HG03378 (cell line): ENCODE measurements around the gene LY6G5C.
"Not testable (repeated sequence)": the region's sequence is repeated elsewhere in the genome, so short reads cannot be mapped to it uniquely, and the experiment has no call there.

Experiments
- ATAC-seq: cut with Tn5 transposase; IDR thresholded peaks from one replicate; pipeline ENCODE4 v1.9.1; 2021; ENCODE audit warnings: mild to moderate bottlenecking, moderate library complexity; ENCODE audit not compliant: unreplicated experiment

LY6G5C gene

DNA sequence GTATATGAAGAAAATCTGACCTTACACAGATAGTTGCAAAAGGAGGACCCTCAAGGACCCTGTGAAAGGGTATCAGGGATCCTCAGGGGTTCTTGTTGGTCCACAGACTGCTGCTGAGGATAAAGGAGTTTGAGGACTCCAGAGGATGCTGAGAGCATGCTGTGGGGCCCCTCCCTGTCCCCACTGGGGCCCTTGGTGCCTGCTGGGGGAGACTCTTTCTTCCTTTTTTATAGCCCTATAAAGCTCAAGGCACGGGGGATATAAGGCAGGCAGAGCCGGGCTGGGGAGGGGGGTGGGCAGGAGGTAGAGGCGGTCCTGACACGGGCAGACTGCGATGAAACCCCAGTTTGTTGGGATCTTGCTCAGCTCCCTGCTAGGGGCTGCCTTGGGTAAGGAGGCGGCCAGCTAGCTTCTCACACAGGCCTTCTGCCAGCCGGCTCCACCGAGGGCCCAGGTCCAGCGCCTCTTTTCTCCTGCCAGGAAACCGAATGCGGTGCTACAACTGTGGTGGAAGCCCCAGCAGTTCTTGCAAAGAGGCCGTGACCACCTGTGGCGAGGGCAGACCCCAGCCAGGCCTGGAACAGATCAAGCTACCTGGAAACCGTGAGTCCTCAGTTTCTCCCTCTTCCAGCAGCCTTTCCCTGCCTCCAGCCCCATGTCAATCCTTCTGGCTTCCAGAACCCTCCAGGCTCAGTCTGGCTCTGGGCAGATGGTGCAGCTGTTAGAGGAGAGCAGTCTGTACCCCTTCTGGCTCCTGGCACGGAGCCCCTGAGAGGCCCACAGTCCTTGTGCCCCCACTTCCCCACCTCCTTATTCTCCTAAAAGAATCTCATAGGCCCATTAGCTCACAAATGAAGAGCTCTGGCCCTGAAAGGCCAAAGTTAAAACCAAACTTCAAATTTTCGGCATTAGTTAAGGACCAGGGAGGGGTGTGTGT, 34.4 kb upstream of the LY6G5C start, which contains the start of gene LY6G6D:
Gene LY6G6D (plus strand): TSS at position 327 of the 937 bp plus-strand sequence. CDS start 8 bp downstream, at position 335.
- ATAC-seq, result no peak

- no peak for ATAC-seq
These were observed 33.3 kb upstream of the LY6G5C start for GRCh38 chr6:31713991-31714684.

GRCh38 chr6:31713465-31713864, 32.6 kb upstream of the LY6G5C start:
- no peak for ATAC-seq

DNA sequence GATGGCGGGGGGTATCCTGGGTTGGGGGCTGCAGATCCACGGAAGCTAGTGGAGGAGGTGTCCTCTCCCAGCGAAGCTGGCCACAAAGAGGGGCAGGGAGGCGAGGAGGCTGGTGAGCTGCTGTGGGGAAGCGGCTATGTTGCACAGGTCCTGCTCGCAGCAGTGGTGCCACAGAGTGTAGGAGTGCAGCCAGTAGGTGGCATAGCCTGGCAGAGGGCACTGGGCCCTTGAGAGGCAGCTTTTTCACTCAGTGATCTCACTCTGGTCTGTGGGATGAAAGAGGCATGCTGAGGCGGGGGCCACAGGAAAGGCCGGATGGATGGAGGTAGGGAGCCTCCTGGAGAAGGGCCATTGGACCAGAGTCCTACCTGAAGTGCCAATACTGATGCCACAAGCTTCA, 31.4 kb upstream of the LY6G5C start:
- ATAC-seq, result no peak

DNA sequence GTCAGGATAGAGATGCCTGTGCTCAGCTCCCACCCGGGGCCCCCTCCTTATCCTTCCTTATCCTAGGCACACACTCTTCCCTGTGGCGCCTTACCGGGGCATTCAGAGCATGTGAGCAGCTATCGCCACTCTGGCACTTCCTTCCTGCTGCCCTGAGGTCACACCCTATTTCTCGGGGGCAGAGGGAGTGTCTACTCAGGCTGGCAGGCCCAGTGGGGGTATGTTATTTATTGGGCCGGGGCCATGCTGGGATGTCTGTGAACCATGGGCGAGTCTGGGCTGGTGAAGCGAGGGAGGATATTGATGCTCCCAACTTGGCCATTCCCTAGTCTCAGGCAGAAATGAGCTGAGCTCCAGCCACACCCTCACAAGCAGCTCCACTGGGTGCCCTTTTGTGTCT, 30.4 kb upstream of the LY6G5C start:
- no peak for ATAC-seq

GRCh38 chr6:31710523-31711219, 29.8 kb upstream of the LY6G5C start:
- ATAC-seq, result no peak

- not testable (repeated sequence) for ATAC-seq
These were observed 28.3 kb upstream of the LY6G5C start for GRCh38 chr6:31709157-31709556.

DNA sequence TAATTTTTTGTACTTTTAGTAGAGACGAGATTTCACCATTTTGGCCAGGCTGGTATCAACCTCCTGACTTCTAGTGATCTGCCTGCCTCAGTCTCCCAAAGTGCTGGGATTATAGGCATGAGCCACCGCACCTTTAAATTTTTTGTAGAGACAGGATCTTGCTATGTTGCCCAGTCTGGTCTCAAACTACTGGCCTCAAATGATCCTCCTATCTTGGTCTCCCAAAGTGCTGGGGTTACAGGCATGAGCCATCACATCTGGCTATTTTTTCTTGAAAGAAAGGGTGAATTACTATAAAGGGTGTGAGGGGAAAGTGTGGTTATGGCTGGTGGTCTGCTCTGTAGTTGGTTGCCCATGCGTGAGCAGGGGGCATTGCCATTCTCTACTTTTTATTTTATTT, 27.4 kb upstream of the LY6G5C start:
- no peak for ATAC-seq

- ATAC-seq, result no peak
These were observed 26.8 kb upstream of the LY6G5C start for GRCh38 chr6:31707701-31708100.

DNA sequence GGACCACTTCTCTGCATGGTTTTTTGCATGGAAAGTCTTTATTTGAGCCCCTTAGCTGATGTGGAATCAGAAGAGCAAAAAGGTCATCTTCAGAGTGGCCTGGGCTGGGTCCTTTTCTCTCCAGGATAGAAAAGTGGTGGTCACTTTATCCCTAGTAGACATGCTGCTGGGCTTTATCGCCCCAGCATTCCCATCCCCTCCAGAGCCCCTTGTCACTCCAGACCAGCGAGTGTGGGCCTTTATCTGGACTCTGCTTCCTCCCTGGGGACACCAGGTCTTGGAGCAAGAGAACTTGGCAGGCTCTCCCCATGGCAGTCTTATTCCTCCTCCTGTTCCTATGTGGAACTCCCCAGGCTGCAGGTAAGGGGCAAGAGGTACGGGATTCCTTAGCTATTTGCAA, 25.7 kb upstream of the LY6G5C start, which contains the start of gene LY6G6F:
Gene LY6G6F (plus strand): TSS at position 268 of the 400 bp plus-strand sequence. CDS start 41 bp downstream, at position 309.
- ATAC-seq, result no peak

DNA sequence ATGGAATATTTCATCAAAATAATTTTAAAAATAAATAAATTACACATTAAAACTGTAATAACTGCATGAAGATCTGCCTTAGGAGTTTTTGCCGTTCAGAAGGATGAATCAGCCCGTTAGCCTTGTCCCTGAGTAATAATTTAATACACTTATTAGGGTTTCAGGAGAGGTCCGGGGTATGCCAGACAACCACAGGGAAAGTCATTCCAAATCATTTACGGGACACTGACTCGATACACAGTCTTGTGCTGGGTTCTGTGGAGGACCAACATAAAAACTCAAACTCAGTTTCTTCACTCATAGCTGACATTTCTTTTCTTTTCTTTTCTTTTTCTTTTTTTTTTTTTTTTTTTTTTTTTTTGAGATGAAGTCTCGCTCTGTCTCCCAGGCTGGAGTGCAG, 25.1 kb upstream of the LY6G5C start:
- ATAC-seq, result no peak

GRCh38 chr6:31702819-31703716, 22.2 kb upstream of the LY6G5C start, which contains the start of gene ABHD16A:
Gene ABHD16A (minus strand): TSS chr6:31703324. CDS start chr6:31703281, 43 bp downstream.
- peak; percentile 80 for ATAC-seq

- no peak for ATAC-seq
These were observed 21.5 kb upstream of the LY6G5C start for GRCh38 chr6:31702405-31702818.

GRCh38 chr6:31701666-31702404, 21.0 kb upstream of the LY6G5C start:
- ATAC-seq, result no peak

- ATAC-seq, result no peak
These were observed 20.0 kb upstream of the LY6G5C start for GRCh38 chr6:31700740-31701401.

DNA sequence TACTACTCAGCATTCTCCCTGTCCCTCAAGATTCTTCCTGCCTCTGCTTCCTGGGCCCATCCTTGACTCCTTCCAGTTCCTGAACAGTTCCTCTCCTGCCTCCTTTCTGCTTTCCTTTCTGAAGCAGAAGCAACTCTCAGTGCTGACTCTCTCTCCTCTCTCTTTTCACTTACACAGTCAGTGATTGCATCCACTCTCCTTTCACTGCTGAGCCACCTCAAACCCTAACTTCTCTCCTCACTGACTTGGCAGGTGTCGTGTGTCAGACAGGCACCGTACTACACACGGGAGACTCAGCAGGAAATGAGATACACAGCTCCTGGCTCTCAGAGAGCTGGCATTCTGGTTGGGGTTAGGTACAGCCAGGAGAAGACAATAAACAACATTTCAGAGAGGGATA, 16.7 kb upstream of the LY6G5C start:
- no peak for ATAC-seq

- ATAC-seq, result no peak
These were observed 12.7 kb upstream of the LY6G5C start for GRCh38 chr6:31693535-31693934.

GRCh38 chr6:31692886-31693285, 12.0 kb upstream of the LY6G5C start:
- no peak for ATAC-seq

GRCh38 chr6:31692353-31692752, 11.5 kb upstream of the LY6G5C start:
- ATAC-seq, result no peak
